ENCODE measurements around the gene NEDD4L. TPM values are rescaled to one million over a fixed set of nuclear protein-coding genes. Genes with fewer than 3 reads are reported as not detected.

Gene NEDD4L
- total and polyA plus RNA-seq, 2 experiments from 2014 or later: 36.2 to 72.3 TPM

GRCh38 chr18:58257461-58257860 is 213.4 kb downstream of the NEDD4L start (continued):
- TF ChIP-seq ZNF462 (CRISPR knock-in tag; IDR thresholded peaks at IDR 0.05) (no peak), ETS1 (IDR thresholded peaks at IDR 0.05) (no peak)

GRCh38 chr18:58258692-58259342 is 214.8 kb downstream of the NEDD4L start:
- Histone ChIP-seq H2AFZ (no peak overlapping the region), H3K4me2 (peak overlapping the region; percentile 35; the same call in 1 of the 2 replicates), H3K4me3 (no peak overlapping the region), H3K27me3 (ENCODE audit: insufficient read depth) (no peaks in the 10 kb centered on the region), H3K36me3 (ENCODE audit: insufficient read depth) (no peaks in the 10 kb centered on the region), H3K27ac (ENCODE audit: low read depth) (no peak overlapping the region), H3K79me2 (replicated peaks; ENCODE audit: insufficient read depth) (peaks cover 56% of the 10 kb centered on the region), H4K20me1 (replicated peaks; ENCODE audit: insufficient read depth) (no peaks in the 10 kb centered on the region), H3K9me2 (ENCODE audit: insufficient read depth) (no peaks in the 10 kb centered on the region), H3F3A (replicated peaks; ENCODE audit: low read depth) (no peaks in the 10 kb centered on the region), H3K4me1 (ENCODE audit: insufficient read depth) (peaks cover 48% of the 10 kb centered on the region)
- no peak overlapping the region for H3K27ac Mint-ChIP-seq
- H3K4me3 Mint-ChIP-seq: no peak overlapping the region
- peaks cover 12% of the 10 kb centered on the region; the same call in 2 of the 3 replicates for H3K36me3 Mint-ChIP-seq (ENCODE audit: low read depth)
- H3K27me3 Mint-ChIP-seq (ENCODE audit: insufficient read depth, low read depth, poor library complexity): peaks cover 7% of the 10 kb centered on the region
- DNase-seq (ENCODE audit: low spot score): no peak
- H3K9me3 Mint-ChIP-seq: no peaks in the 10 kb centered on the region
- ATAC-seq: no peak
- H3K4me1 Mint-ChIP-seq: peaks cover 65% of the 10 kb centered on the region
- TF ChIP-seq CTCF (conservative IDR thresholded peaks at IDR 0.05; ENCODE audit: low read depth in 2 of 2): no peak
- TF ChIP-seq ZNF462 (CRISPR knock-in tag; IDR thresholded peaks at IDR 0.05): no peak
- no peak for TF ChIP-seq NANOG (IDR thresholded peaks at IDR 0.05; ENCODE audit: borderline replicate concordance)
